ENCODE results near the gene RPTOR.

RPTOR gene

GRCh38 chr17:80995131-80995530 lies 450.5 kb downstream of the RPTOR start:
- no peak for DNase-seq (ENCODE audit: low read depth, low spot score)

GRCh38 chr17:80996422-80997305 lies 452.0 kb downstream of the RPTOR start:
- no peak for DNase-seq (ENCODE audit: low read depth, low spot score)

GRCh38 chr17:80997424-80998117 lies 452.9 kb downstream of the RPTOR start:
- DNase-seq (ENCODE audit: low read depth, low spot score), result no peak

- no peak for DNase-seq (ENCODE audit: low read depth, low spot score)
Measured at GRCh38 chr17:80998118-80998747, 453.6 kb downstream of the RPTOR start.

GRCh38 chr17:80998748-80999535 lies 454.3 kb downstream of the RPTOR start:
- no peak for DNase-seq (ENCODE audit: low read depth, low spot score)

DNA sequence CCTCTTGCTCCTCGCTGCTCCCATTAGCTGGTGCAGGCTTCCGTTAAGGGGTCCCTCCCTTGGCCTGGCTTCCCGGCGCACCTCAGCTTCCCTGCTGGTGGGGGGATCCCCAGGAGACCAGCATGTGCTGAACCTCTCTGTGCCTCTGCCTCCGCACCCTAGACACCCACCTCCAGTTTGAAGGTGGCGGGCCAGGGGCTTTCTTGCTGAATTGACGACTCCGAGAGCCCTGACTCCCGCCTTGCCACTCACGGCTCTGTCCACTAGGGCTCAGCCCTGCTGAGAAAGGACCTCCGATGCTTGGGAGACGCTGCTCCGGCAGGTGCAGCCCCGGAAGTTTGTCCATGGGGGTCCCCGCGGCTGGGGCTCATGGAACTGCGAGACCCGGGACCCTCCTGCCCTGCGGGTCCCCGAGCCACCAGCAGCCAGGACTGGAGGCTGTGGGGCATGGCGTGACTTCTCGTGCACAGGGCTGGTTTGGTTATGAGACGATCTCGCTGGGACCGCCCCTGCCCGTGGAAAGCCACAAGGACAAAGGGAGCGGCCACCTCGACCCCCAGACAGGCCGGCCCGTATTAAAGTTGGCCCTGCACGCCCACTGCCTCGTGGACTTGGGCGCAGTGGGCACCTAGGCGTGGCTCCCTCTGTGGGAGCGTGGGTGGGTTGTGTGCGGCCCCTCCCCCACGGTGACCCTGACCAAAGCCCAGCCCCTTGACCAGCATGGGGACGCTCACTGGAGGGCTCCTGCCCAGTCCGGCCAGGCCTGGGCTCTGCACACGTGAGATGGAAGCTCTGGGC lies 455.1 kb downstream of the RPTOR start:
- DNase-seq (ENCODE audit: low read depth, low spot score), result no peak

DNA sequence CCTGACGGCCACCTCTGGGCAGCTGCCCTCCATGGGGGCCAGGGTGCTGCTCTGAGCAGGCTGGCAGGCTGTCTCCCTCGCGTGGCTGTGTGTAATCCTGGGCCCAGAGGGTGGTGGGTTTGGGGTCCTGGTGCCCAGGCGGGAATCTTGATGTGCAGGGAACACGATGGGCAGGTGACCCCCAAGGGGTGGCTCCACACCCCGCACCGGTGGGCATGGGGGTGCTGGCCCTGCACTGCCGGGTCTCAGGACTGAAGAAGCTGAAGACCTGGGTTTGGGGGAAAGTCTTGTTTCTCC lies 455.6 kb downstream of the RPTOR start:
- DNase-seq (ENCODE audit: low read depth, low spot score), result no peak

GRCh38 chr17:81000631-81001357 lies 456.2 kb downstream of the RPTOR start:
- no peak for DNase-seq (ENCODE audit: low read depth, low spot score)

- DNase-seq (ENCODE audit: low read depth, low spot score), result no peak
Measured at GRCh38 chr17:81002013-81002384, 457.4 kb downstream of the RPTOR start.

DNA sequence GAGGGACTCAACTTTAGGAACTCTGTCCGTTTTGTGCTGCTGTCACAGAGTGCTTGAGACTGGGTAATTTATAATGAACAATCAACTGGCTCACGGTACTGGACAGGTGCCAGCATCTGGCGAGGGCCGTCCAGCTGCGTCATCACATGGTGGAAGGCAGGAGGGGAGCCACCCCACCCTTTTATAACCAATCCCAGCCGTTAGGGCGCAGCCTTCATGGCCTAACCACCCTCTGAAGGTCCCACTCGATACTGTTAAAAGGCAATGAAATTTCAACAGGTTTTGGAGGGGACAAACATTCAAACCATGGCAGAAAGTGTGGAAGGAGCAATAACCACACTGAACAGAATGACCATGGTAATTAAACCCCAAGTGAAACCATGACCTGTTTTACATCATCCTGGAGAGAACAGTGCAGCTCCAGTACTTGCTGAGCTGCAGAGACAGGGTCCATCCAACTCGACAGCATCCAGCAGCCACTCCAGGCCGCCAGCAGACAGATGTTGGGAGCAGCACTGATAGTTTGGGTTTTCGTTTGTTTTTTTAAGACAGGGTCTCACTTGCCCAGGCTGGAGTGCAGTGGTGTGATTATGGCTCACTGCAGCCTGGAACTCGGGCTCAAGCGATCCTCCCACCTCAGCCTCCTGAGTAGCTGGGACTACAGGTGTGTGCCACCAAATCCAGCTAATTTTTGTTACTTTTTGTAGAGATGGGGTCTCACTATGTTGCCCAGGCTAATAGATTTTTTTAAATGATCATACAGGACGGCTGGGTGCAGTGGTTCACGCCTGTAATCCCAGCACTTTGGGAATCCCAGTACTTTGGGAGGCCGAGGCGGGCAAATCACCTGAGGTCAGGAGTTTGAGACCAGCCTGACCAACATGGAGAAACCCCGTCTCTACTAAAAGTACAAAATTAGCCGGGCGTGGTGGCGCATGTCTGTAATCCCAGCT lies 458.0 kb downstream of the RPTOR start:
- DNase-seq (ENCODE audit: low read depth, low spot score), result no peak

DNA sequence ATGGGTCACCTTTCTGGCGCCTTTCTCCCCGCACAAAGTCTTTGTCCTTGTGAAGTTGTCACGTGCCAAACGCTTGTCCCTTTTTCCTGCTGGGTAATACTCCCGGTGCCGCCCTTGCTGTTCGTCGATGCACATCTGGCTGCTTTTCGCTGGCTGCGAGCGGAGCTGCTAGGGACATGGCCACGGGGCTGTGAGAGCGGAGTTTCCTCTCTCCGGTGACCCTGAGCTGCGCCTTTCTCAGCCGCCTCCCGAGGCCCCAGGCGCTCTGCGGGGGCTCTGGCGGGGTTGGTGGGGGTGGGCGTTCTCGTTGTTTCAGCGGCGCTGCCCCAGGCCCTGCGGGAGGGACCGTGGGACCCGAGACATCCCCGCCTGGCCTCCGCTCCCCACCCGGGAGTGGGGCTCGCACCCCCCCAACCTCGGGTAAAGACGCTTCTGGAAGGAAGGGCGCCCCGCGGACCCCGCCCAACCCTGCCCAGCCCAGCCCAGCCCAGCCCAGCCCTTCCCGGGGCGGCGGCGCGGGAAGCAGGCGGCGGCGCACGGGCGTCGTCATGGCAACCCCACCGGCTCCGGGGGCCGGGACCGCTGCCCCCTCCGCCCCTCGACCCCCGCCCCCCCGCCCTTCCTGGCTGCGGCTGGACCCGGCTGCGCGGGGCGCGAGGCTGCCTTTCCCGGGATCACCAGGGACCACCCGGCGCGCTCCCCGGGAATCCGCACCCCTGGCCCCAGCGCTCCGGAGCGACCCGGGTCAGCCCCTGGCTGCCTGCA lies 459.3 kb downstream of the RPTOR start:
- no peak for DNase-seq (ENCODE audit: low read depth, low spot score)

DNA sequence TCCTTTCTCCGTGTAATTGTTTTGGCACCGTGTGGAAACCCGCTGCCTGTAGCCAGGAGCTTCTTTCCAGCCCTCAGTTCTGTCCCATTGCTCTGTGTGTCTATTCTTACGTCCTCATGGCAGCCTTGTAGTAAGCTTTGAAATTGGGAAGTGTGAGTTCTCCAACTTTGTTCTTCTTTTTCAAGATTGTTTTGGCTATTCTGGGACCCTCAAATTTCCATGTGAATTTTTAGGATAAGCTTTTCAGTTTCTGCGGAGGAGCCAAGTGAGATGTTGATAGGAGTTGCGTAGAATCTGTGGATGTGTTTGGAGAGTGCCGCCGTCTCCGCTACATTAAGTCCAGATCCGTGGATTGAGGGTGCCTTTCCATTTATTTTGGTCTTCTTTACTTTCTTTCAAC lies 462.3 kb downstream of the RPTOR start:
- no peak for DNase-seq (ENCODE audit: low read depth, low spot score)

DNA sequence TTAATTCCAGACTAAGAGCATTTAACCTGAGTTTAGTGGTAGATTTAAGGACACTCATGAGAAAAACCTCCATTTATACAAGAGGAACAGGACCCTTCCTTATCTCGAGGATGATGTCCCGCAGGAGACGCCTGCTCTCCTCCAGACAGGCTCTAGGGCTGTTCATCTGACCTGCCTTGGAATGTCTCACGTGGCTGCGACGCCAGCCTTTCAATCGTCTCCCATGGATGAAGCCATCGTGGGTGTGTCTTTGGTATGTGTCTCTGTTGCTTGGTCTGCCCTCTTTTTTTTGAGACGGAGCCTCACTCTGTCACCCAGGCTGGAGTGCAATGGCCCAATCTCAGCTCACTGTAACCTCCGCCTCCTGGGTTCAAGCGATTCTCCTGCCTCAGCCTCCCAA lies 463.5 kb downstream of the RPTOR start:
- no peak for DNase-seq (ENCODE audit: low read depth, low spot score)

GRCh38 chr17:81009136-81009535 lies 464.5 kb downstream of the RPTOR start:
- DNase-seq (ENCODE audit: low read depth, low spot score), result no peak

- DNase-seq (ENCODE audit: low read depth, low spot score), result no peak
Measured at GRCh38 chr17:81010935-81011334, 466.3 kb downstream of the RPTOR start.

DNA sequence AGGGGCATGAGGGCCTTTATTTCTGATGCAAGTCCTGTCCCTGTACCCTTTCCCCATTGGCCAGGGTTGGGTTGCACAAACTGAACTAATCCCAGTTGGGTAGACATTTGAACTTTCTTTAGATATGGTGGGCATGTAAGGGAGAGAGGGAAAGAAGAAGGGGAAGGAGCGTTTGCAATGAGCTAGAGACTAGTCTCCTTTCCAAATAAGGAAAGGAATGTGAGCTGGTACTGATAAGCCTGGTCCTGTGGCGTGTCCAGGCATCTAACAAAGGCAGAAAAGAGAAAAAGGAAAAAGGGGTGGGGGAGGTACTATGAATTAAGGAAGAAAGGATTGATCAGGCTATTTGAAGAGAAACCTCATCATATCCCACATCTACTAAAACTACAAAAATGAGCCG lies 467.3 kb downstream of the RPTOR start:
- DNase-seq (ENCODE audit: low read depth, low spot score), result no peak

GRCh38 chr17:81012574-81013447 lies 468.2 kb downstream of the RPTOR start:
- DNase-seq (ENCODE audit: low read depth, low spot score), result no peak

DNA sequence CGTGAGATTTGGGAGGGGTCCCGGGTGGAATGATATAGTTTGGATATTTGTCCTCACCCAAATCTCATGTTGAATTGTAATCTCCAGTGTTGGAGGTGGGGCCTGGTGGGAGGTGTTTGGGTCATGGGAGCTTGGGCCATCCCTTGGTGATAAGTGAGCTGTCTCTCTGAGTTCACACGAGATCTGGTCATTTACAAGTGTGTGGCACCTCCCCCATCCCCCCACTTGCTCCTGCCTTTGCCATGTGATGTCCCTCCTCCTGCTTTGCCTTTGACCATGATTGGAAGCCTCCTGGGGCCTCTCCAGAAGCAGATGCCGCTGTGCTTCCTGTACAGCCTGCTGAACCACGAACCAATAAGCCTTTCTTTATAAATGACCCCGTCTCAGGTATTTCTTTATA lies 469.0 kb downstream of the RPTOR start:
- DNase-seq (ENCODE audit: low read depth, low spot score), result no peak
